PC-9 (cell line): ENCODE measurements around the gene UXS1. TPM values are rescaled to one million over a fixed set of nuclear protein-coding genes. Genes with fewer than 3 reads are reported as not detected.

Experiments
- BruUV-seq: library from RNA; stranded (reverse); fragments of 400-500 nt; replicated peaks from 2 replicates; lab custom pipeline; 2021; lab: Mats Ljungman, UMichigan
- CTCF ChIA-PET: fragments of 300-600 bp; sonication (Branson Sonifier 250); formaldehyde crosslinking; loops from one replicate; lab custom pipeline; 2022; ENCODE audit warnings: antibody characterized with exemption; lab: Charles Lee
- POLR2A ChIA-PET: fragments of 300-600 bp; sonication (Branson Sonifier 250); formaldehyde crosslinking; loops from one replicate; lab custom pipeline; 2022; ENCODE audit warnings: antibody characterized with exemption; ENCODE audit not compliant: unreplicated experiment; lab: Charles Lee
- DNase-seq, 2 experiments: peaks; one replicate each; pipeline versions ENCODE4 v3.0.0 to v3.0.0-alpha.2; 2015 to 2022; ENCODE audit warnings: mixed read lengths in 1 of 2
- H2AFZ ChIP-seq: fragments of 200-600 bp; sonication (generic); 2 replicates; pipeline ENCODE4 v1.8.1; 2017; ENCODE audit warnings: antibody characterized with exemption
- H3F3A ChIP-seq: fragments of 200-600 bp; sonication (generic); 2 replicates; pipeline ENCODE4 v1.8.1; 2017; ENCODE audit warnings: antibody characterized with exemption, mild to moderate bottlenecking, low read depth; ENCODE audit not compliant: insufficient read depth
- H3K27ac ChIP-seq: fragments of 200-600 bp; sonication (generic); 2 replicates; pipeline ENCODE4 v1.6.1; 2016; ENCODE audit warnings: mixed run types
- H3K27me3 ChIP-seq: fragments of 200-600 bp; sonication (generic); 2 replicates; pipeline ENCODE4 v1.6.1; 2016; ENCODE audit warnings: low read depth, mixed run types; ENCODE audit not compliant: insufficient read depth
- H3K36me3 ChIP-seq: fragments of 200-600 bp; sonication (generic); 2 replicates; pipeline ENCODE4 v1.6.1; 2016; ENCODE audit warnings: low read depth, mixed run types
- H3K4me1 ChIP-seq: fragments of 200-600 bp; sonication (generic); replicated peaks from 2 replicates; pipeline ENCODE4 v1.6.1; 2016; ENCODE audit warnings: mixed run types; ENCODE audit not compliant: insufficient read depth
- H3K4me2 ChIP-seq: fragments of 200-600 bp; sonication (generic); 2 replicates; pipeline ENCODE4 v1.6.1; 2017; ENCODE audit warnings: mixed run types
- H3K4me3 ChIP-seq: fragments of 200-600 bp; sonication (generic); 2 replicates; pipeline ENCODE4 v1.6.1; 2016; ENCODE audit warnings: mixed run types
- H3K79me2 ChIP-seq: fragments of 200-600 bp; sonication (generic); 2 replicates; pipeline ENCODE4 v1.6.1; 2017; ENCODE audit warnings: low read depth, mixed run types
- H3K9me2 ChIP-seq: fragments of 200-600 bp; sonication (generic); 2 replicates; pipeline ENCODE4 v1.8.1; 2017; ENCODE audit warnings: mild to moderate bottlenecking; ENCODE audit not compliant: insufficient read depth
- H3K9me3 ChIP-seq: fragments of 200-600 bp; sonication (generic); 2 replicates; pipeline ENCODE4 v1.8.1; 2016; ENCODE audit warnings: low read depth; ENCODE audit not compliant: insufficient read depth
- H4K20me1 ChIP-seq: fragments of 200-600 bp; sonication (generic); 2 replicates; pipeline ENCODE4 v1.8.1; 2017; ENCODE audit not compliant: insufficient read depth
- CTCF ChIP-seq: fragments of 200-600 bp; sonication (generic); conservative IDR thresholded peaks from 2 replicates; pipeline ENCODE4 v1.6.1; 2017; ENCODE audit warnings: mixed run types, antibody characterized with exemption, mild to moderate bottlenecking, moderate library complexity
- EZH2 ChIP-seq: fragments of 200-600 bp; sonication (generic); IDR thresholded peaks from 2 replicates; pipeline ENCODE4 v1.8.0; 2017; ENCODE audit warnings: antibody characterized with exemption, low read depth
- intact Hi-C: fragments of 100-400 bp; cut with micrococcal nuclease; formaldehyde crosslinking; loops from one replicate; pipeline ENCODE4 v1.10.0; 2022; ENCODE audit not compliant: unreplicated experiment
- total RNA-seq: library from RNA; stranded (reverse); gene quantifications from 2 replicates; pipeline ENCODE4 v1.2.3, GENCODE V29; 2021

Gene UXS1
- total RNA-seq, 1 experiment from 2014 or later = 65.6 TPM

GRCh38 chr2:106189764-106190468, 4.2 kb downstream of the UXS1 start:
- Histone ChIP-seq H3F3A (peaks cover 10% of the 10 kb centered on the region), H3K9me3 (no peaks in the 10 kb centered on the region), H4K20me1 (no peaks in the 10 kb centered on the region), H3K27me3 (no peaks in the 10 kb centered on the region), H3K27ac (no peak overlapping the region), H3K4me1 (peaks cover 13% of the 10 kb centered on the region; the same call in 1 of the 2 replicates), H3K79me2 (peaks cover 64% of the 10 kb centered on the region), H3K9me2 (no peaks in the 10 kb centered on the region), H2AFZ (no peak overlapping the region), H3K36me3 (no peaks in the 10 kb centered on the region), H3K4me3 (no peak overlapping the region), H3K4me2 (no peak overlapping the region)
- POLR2A ChIA-PET = interaction anchor here (0.5 kb wide), 1 partner anchor 144 kb away, joined by 3 read pairs; no protein-coding TSS in a partner anchor
- intact Hi-C loops = loop anchor here (5.0 kb wide), 1 partner anchor 43 kb away; no protein-coding TSS in a partner anchor
- no TSS peak for BruUV-seq
- CTCF ChIA-PET = no interaction called here
- DNase-seq = peak in 1 of 2 experiments; percentile 35
- TF ChIP-seq CTCF = no peak
- no peak for TF ChIP-seq EZH2

GRCh38 chr2:106189325-106189724, 4.8 kb downstream of the UXS1 start:
- H3K27me3 ChIP-seq = no peaks in the 10 kb centered on the region
- no TSS peak for BruUV-seq
- H4K20me1 ChIP-seq = no peaks in the 10 kb centered on the region
- no peak for DNase-seq
- peaks cover 10% of the 10 kb centered on the region for H3F3A ChIP-seq
- H3K27ac ChIP-seq = no peak overlapping the region
- intact Hi-C loops = no loop called here
- peaks cover 70% of the 10 kb centered on the region for H3K79me2 ChIP-seq
- H3K4me1 ChIP-seq = peaks cover 13% of the 10 kb centered on the region; the same call in 1 of the 2 replicates
- TF ChIP-seq CTCF (no peak), EZH2 (no peak)
- no peak overlapping the region for H3K4me2 ChIP-seq
- ChIA-PET CTCF (no interaction called here), POLR2A (no interaction called here)
- no peaks in the 10 kb centered on the region for H3K9me3 ChIP-seq
- H3K36me3 ChIP-seq = no peaks in the 10 kb centered on the region
- no peaks in the 10 kb centered on the region for H3K9me2 ChIP-seq
- H3K4me3 ChIP-seq = no peak overlapping the region
- no peak overlapping the region for H2AFZ ChIP-seq

GRCh38 chr2:106187273-106187891, 6.7 kb downstream of the UXS1 start:
- no peaks in the 10 kb centered on the region for H3K9me2 ChIP-seq
- no peak for TF ChIP-seq EZH2
- TF ChIP-seq CTCF = no peak
- peaks cover 70% of the 10 kb centered on the region for H3K79me2 ChIP-seq
- no peaks in the 10 kb centered on the region for H3K27me3 ChIP-seq
- no peak for DNase-seq
- H4K20me1 ChIP-seq = no peaks in the 10 kb centered on the region
- peaks cover 1% of the 10 kb centered on the region; the same call in 1 of the 2 replicates for H3F3A ChIP-seq
- ChIA-PET POLR2A (no interaction called here), CTCF (no interaction called here)
- H3K4me1 ChIP-seq = peaks cover 10% of the 10 kb centered on the region; the same call in 1 of the 2 replicates
- no peak overlapping the region for H3K4me3 ChIP-seq
- no TSS peak for BruUV-seq
- no peak overlapping the region for H2AFZ ChIP-seq
- intact Hi-C loops = no loop called here
- no peak overlapping the region for H3K27ac ChIP-seq
- H3K9me3 ChIP-seq = no peaks in the 10 kb centered on the region
- H3K36me3 ChIP-seq = no peaks in the 10 kb centered on the region
- no peak overlapping the region for H3K4me2 ChIP-seq
